ENCODE results near the gene KLHDC9.

KLHDC9 gene

DNA sequence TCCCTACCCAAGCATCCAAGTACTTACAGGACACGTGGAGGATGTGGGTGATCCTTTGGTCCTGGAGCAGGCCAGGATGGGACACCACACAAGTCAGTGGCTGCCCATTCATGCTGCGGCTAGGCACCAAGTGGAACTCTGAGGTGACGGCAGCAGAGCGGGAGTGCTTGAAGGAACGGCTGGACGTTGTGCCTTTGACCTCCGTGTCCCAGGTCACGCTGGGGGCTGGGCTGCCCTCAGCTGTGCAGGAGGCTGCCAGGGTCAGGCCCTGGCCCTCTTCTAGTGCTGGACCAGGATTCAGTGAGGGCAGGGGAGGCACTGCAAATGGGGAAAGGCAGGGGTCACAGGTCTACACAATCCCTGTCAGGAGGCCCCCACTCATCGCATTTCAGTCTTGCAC lies 20.7 kb upstream of the KLHDC9 start:
- DNase-seq: no peak

DNA sequence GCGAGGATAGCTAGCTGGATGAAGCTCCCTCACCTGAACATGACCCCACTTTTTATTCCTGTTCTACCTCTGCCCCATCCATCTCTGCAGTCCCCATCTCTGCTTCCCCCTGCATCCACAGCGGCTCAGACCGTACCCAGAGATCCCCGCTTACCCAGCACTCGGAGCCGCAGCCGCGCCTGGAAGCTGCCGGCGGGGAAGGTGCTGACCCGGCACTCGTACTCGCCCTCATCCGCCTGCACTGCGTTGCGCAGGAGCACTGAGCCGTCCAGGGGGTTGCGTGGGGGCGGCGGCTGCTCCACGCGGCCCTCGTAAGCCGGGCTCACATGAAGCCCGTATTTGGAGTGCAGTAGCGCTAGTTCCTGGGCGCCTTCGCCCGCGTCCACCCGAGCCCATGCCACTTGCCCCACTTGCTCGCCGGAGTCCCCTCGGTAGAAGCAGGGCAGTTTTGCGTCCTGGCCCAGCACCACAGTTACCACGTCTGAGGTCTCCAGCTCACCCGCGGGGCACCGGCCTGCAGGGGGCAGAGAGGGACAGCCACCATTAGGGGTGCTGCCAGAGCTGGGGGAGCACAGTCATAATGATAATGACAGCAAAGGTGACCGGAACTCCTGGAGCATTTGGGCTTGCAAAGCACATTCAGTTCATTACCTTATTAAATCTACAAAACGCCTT lies 18.6 kb upstream of the KLHDC9 start:
- no peak for DNase-seq

DNA sequence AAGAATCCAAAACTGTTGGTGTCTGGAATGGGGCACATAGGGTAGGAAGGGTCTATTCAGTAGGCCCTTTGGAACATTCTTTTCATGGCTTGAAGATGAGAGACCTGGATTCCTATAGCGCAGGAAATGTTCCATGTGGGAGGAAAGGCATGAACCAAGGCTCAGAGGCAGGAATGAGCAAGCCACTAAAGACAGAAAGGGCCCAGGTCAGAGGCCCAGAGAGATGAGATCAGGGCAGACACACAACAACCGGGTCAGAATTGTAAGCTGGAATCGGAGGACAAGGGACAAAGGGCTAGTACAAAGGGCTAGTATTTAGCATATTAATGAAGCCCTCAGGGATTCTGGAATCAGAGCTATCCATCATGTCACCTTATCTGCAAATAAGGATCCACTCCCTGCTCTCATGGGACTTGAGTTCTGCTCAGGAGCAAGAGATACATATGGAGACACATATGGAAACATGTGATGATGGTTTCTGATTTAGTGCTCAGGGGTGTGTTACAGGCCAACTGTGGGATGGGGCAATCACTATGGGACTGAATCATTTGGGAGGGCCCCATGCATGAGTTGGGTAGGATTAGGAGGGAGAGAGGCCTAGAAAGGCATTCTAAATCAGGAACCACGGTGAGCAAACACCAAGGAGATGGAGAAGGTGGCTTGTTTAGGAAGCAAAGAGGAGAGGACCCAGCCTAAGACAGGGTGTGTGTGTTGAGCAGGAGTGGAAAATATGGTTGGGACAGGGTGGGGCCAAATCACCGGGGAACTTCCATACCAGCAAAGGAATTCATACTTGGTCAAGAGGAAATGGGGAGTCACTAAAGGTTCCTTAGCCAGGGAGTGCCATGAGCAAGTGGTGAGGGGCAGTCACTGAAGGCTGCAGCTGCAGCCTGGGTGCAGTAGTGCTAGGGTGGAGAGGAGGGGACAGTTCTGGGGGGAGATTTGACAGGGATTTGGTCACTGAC lies 17.4 kb upstream of the KLHDC9 start:
- no peak for DNase-seq

DNA sequence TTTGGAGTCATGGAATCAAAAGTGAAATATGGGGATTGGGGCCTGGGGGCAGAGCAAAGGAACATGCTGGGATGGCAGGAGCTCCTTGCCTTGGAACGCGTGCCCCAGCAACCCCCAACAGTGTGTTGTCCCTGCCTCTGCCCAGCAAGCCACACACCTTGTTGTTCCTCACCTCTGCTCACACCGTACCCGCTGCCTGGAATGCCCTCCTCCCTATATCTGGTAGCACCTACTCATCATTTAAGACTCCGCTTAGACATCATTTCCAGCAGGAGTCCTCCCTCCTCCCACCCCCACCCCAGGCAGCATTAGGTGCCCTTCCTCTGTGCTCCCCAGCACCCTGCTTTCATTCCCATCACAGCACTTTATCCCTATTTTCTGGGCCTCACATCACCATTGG lies 16.6 kb upstream of the KLHDC9 start:
- DNase-seq: no peak

DNA sequence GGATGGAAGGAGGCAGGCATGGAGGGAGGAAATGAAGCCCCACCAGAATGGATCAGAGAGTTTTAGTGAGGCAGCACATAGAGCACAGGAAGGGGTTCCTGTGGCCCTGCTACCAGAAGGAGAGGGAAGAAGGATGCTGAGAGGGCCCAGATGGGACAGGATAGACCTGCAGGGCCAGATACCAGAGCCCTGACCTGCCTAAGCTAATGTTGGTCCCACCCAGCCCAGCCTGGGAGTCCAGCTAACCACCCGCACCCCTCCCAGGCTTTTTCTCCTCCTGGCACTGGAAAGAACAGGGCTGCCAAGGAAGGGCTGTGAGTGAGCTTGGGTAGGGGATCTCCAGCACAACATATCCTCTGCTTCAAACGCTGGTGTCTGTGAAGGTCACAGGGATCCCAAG lies 15.7 kb upstream of the KLHDC9 start:
- no peak for DNase-seq

DNA sequence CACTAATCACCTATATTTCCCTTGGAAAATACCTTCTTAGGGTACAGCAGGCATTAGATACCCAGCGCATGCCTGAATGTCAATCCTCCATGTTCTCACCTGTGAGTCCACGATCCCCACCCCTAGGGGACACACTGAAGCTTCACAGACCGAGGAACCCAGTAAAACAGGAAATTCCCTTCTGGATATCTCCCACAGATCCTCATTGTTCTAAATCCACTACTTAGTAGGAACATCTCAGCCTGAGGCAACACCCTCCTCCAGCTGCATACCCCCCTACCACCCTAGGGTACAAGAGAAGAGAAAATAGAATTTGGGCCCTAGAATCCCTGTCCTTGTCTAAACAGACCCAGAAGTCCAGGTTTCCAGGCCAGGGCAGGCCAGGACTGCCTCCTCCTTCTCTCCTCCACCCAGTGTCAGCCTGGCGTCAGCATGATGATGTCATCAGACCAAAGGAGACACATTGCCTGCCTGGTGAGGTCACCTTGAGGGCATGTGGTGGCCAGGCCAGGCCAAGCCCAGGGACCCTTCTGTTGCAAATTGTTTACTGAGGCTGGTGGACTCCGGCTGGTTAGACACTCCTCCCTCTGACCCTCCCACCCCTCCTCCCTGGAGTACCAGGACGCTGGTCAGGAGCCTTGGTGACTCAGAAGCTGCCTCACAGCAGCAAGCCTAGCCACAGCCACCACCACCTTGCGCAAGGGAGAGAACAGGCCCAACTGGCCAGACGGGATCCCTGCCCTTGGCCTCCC lies 15.0 kb upstream of the KLHDC9 start:
- DNase-seq: peak; percentile 69

DNA sequence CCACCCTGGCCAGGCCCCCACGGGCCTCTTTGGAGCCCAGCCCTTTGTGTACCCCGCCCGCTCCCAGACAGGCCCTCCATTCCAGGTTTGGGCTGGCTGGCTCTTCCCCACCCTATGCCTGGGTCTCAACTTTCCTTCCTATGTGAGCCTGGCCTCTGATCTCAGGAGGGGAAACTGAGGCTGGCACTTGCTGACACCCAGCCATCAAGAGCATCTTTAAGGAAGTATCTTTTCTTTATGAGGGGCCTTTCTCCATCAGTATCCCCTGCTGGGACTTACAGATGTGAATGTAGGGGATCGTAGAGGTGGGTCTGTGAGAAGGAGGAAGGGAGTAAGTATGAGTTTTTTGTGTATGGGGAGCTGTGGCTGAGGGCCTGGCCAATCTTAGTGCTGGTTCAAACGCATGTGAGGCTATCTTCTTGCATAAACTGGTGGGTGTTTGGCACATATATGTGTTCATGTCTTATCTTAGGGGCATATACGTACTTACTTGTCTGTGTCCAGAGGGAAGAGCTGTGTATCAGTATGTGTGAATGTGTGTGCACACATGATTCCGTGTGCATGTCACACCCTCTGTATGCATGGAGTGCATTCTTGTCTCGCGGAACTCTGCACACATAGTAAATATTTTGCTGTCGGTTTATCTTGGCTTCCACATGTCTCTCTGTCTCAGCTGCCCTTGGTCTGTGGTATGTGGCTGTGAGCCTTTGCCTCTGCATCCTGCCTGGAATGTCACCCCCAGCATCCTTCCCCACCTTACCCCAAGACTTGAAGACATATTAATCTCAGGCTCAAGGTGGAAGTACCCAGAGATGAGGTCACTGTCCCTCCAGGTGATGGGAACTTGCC lies 14.2 kb upstream of the KLHDC9 start:
- DNase-seq: no peak

DNA sequence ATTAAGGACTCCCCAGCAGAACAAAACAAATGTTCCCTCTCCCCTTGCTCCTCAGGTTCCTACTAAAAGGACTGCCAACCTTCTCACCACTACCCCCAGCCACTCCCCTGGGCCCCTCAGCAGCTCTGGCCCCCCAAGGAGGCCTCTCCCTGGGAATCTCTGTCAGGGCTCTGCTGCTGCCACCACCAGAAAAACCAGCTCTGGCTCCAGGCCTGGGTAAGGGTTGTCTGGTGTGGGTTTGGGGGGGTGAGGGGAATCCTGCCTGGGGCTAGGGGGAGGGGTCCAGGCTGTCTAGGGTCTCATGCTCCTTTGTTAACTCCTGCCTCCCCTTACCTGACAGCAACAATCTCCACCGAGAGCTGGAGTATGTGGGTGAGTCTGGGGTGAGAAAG lies 13.6 kb upstream of the KLHDC9 start:
- no peak for DNase-seq

DNA sequence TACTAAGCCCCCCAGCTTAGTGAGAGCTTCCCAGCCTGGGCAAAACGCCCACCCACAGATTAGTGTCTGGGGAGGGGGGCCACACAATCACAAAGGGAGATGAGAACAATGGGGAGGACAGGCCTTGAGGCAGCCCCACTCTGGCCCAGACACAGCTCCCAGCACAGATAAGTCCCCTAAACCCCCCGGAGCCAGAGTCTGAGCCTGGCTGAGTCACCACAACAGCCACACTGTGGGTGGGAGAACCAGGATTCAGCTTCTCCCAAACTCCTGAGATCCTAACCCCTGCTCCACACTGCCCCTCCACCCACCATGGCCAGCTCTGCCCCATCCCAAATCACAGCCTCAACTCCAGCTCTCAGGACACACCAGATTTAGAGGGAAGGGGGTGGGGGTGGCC lies 13.0 kb upstream of the KLHDC9 start:
- DNase-seq: no peak

DNA sequence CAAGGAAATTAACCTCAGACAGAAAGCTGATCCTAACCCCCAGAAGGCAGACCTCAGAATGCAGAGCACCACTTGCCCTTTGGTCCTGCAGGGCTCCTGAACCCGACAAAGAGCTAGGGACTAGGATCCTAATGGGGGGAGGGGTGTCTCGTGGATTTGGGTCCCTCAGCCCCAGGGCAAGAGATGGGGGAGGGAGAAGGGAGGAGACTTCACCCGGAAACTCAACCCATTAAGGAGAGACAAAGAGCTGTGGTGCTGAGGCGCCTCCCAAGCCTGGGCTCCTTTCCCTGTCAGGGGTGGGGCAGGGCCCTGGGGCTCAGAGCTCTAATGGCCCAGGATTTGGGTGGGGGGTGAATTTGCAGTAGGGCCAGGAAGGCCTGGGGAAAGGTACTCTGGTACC lies 11.7 kb upstream of the KLHDC9 start:
- DNase-seq: no peak

DNA sequence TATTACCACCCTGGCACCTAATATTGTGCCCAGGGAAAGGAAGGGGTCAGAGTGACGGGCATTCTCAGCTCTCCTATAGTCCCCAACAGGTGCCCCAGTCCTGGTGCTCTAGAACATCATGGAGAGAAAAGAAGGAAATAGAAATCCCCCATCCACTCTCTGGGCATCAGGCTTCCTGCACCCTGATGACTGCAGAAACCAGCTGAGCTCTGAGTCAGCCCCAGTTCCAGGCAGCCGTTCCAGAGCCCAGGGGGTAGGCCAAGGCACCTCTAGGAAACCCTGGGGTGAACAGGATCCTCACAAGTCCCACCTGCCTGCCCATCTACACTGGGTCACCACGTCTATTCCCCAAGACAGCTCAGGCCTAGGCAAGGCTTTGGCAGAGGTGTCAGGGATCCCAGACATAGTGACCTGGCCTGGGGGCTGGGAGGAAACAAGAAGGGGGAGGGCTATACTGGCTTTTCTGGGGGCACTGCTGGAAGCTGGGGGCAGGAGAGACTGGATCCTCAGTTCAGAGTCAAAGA lies 9.5 kb upstream of the KLHDC9 start:
- DNase-seq: no peak

DNA sequence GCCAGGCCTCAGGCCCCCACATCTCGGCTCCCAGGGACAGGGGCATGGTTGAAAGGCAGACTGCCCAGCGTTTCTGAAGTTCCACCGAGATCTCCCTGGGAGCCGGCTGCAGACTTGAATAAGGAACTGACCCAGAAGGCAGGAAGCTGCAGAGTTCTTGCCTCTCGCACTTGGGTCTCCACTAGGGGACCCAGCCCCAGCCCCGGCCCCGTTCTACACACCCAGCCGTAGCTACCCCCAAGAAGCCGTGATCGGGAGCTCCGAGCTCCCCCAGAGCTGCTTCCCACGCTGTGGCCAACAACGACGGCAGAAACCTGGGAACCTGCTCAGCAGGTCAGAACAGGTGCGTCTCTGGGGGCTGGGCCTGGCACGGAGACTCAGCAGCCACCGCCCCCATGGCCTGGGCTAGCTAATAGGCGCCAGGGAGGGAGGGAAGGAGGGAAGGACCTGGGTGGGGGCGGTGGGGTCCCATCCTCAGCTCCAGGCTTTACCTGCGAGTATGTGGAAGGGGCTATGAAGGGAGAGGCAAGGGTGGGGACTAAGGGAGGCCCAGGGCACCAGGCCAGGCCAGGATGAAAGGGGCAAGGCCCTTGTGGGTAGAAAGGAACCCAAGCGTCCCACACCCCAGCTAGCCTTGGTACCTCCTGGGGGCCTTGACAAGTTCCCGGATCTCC lies 8.8 kb upstream of the KLHDC9 start, which contains the start of gene NECTIN4:
Gene NECTIN4, minus strand, starts transcription at position 308 of the 674 bp plus-strand sequence. Its CDS starts 262 bp downstream, at position 46.
- no peak for DNase-seq

DNA sequence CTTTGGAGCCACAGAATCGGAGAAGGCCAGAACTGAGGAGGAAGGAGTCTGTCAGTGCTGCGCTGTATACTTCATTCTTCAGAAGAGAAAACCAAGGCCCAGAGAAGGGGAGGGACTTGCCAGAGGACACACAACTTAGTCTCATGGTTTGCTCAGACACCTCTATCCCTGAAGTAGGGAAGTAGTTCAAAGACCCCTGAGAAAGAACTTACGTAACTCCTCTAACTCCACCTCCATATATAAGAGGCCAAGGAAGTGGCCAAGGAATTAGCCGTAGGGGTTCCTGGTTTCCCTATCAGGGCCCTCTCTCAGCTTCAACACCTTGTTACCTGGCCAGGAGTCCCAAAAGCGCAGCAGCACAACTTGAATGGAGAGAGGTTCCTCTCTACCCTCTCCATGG lies 8.2 kb upstream of the KLHDC9 start:
- DNase-seq: no peak

DNA sequence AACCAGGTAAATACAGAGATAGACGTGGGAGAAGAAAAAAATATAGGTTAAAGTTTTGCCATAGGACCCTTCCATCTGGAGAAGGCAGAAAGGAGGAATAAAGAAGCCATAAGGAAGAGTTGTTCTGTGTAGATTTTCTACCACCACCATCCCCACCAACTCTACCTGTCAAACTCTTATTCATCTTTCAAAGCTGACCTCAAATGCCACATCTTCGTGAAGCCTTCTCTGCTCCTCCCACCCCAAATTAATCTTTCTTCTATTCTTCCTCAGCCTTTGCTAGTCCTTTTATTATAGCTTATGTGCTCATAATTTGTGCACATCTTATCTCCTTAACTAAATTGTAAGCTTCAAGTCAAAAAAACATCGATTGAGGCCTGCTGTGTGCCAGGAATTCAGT lies 7.5 kb upstream of the KLHDC9 start:
- no peak for DNase-seq

DNA sequence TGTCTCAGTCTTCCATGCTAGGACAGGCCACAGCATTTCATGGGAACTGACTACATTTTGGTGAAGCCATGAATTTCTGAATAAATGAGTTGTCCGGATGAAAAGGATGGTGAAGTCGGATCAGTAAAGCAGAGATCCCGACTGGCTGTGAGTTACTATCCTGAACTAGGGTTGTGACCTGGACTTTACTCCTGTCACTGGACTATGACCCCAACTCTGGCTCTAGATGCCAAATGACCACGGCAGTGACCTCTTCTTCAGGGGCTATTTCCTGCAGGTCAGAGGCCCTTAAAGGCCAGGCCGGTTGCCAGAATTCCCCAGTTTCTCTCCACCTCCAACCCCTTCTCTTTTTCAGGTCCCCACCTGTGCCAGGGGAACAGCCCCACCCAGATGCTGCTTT lies 7.1 kb upstream of the KLHDC9 start:
- no peak for DNase-seq

DNA sequence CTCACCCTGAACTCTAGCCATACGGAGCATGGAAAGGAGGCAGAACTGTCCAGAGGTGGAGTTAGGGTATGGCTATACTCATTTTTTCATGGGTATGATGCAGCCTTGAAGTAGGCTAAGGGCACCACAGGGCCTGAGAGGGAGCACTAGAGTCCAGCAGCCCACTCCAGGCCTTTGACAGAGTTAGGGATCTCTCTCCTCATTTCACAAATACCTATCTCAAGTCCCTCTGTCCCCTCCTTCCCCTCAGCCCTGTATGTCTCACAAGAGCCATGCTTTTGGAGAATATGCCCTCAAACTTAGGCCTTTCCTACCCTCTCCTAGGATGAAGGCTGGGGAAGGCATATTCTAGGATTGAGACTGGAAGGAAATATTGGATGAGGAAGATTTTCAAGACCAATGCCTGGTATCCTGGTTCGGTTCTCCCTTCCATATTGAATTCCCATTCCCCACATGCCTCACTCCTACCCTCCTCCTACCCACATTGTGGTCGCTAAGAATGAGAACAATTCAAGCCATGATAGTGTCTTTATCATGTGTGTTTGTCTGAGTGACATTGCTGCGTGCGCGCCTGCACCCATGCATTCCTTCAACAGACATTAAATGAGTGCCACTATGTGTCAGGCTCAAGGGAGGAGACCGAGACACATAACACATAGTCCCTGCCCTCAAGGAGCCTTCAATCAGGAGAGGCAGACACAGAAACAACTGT lies 6.2 kb upstream of the KLHDC9 start:
- DNase-seq: no peak

DNA sequence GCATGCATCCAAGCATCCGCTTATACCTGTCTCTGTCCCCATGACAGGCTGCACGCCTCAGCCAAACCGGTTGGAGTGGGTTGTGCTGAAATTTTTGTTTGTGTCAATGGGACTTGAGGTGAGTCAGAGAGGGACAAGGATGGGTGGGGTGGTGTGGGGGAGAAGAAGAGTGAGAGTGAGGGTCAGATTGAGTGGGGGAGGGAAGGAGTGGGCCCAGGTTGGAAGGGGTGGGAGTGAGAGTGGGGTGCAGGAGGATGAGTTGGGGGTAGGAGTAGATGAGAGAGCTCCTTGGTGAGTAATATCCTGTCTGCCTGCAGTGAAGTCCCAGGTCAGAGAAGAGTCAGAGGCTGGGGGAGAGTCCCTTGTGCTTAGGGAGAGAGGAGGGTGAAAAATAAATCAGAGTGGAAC lies 5.5 kb upstream of the KLHDC9 start:
- DNase-seq: no peak

DNA sequence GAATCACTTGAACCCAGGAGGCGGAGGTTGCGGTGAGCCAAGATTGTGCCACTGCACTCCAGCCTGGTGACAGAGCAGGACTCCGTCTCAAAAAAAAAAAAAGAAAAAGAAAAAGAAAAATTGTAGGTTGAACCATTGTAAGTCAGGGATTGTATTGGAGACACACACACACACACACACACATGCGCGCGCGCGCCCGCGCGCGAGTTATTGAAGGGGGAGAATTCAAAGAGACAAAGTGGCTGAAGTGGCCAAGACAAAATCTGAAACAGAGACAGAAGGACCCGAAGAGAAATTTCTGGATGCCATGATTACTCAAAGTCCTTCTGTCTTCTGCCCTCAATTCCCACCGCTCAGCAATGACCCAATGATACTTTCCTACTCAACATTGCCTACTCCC lies 3.7 kb upstream of the KLHDC9 start:
- DNase-seq: no peak

DNA sequence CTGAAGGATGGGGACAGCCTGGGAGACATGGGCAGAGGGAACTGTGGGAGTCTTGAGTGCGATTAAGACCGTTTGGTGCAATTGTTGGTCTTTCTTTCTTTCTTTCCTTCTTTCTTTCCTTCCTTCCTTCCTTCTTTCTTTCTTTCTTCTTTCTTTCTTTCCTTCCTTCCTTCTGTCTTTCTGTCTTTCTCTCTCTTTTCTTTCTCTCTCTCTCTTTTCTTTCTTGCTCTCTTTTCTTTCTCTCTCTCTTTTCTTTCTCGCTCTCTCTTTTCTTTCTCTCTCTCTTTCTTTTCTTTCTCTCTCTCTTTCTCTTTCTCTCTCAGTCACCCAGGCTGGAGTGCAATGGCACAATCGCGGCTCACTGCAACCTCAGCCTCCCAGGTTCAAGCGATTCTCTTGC lies 2.9 kb upstream of the KLHDC9 start:
- no peak for DNase-seq

DNA sequence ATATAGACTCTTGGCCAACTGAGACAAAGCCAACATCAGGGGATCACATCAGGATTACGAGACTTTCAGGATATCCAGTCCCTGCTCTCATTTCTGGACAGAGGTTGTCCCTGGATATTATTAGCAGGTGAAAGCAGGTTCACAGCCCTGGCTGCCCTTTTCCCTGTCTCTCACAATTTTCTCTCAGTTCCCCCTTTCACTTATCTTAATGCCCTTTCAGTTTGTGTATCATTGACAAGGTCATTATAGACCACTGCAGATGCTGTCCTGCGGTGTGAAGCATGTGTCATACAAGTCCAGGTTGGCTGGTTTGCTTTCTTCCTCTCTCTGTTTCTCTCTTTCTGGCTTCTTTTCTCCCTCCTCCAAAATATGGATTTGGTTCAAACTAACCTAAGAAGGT lies 2.1 kb upstream of the KLHDC9 start:
- no peak for DNase-seq

DNA sequence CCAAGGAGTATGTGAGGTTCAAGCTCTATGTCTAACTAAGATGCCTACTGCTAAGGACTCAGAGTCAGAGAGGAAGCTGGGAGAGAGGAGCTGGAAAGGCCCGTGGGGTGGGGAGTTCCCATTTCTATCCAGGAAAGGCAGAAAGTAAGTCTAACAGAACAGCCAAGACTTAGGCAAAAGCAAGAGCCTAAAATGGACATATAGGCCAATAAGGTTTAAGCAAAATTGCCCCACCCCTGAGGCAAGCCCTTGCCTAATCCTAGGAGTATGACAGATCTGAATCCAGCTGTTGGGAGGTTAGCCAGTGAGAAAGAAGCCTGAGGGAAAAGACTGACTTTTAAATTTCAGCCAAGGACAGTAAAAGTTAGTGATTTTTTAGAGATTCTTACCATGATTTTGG lies 1.6 kb upstream of the KLHDC9 start:
- DNase-seq: no peak
